Measurements from ENCODE around the gene MRPS7.

DNA sequence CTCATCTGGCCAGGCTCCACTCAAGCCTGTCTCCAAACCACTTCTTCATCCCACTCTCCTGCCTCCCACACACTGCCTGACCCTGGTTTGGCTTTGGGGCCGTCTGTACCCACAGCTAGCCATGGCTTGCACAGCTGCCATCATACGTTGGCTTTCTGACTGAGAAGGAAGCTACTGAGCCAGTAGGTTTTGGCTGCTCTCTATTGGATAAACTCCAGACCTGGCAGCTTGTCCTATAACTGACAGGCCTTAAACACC lies 5.4 kb downstream of the MRPS7 start:
- TF ChIP-seq EZH2 (IDR thresholded peaks at IDR 0.05; ENCODE audit: borderline replicate concordance, low read length), result no peak
- no peak for TF ChIP-seq CTCF (IDR thresholded peaks at IDR 0.05; ENCODE audit: low read length)

All from OCI-LY1 (cell line).